ENCODE data around the gene BATF2.
"Not testable (repeated sequence)": the region's sequence is repeated elsewhere in the genome, so short reads cannot be mapped to it uniquely, and the experiment has no call there.

BATF2 gene
- 0.13 to 45.4 (median 2.0) reads per million in 18 experiments for total RNA-seq

- DNase-seq: peak; percentile 84 to 87
Observed at GRCh38 chr11:64996710-64997380, at the start of gene BATF2. BATF2 (minus strand) TSS chr11:64996971; CDS start chr11:64996914, 57 bp downstream.

- no peak for DNase-seq
Observed at GRCh38 chr11:65045728-65046127, 49.0 kb upstream of the BATF2 start.

DNA sequence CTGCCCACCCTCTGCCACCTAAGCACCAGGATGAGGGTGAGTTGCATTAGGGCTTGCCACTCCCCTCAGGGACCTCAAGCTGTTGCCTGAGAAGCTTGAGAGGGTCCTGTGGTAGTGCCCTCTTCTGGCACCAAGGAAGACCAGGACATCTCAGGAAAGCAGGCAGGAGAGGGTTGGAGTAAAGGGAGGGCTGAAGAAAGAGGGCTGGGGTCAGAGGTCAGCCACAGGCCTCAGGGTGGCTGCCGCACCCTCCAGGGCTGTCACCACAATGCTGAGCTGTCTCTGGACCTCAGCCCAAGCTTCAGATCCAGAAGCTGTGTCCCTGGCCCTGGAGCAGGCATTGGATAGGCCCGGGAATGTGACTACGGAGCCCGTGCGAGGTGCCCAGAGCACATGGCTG, 48.3 kb upstream of the BATF2 start:
- no peak for DNase-seq

GRCh38 chr11:65043881-65044501, 47.2 kb upstream of the BATF2 start:
- peak; percentile 93 to 95 for DNase-seq

DNA sequence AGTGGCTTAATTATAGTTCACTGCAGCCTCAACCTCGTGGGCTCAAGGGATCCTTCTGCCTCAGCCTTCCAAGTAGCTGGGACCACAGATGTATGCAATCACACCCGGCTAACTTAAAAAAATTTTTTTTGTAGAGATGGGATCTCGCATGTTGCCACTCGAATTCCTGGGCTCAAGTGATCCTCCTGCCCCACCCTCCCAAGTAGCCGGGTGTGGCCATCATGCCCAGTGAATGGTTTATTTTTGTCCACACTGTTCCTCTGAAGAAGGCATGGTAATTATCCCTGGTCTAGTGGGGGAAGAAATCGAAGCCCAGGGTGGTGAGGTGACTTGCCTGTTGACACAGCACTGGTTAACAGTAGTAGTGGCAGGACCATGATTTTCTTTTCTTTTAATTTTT, 46.1 kb upstream of the BATF2 start:
- DNase-seq: no peak

DNA sequence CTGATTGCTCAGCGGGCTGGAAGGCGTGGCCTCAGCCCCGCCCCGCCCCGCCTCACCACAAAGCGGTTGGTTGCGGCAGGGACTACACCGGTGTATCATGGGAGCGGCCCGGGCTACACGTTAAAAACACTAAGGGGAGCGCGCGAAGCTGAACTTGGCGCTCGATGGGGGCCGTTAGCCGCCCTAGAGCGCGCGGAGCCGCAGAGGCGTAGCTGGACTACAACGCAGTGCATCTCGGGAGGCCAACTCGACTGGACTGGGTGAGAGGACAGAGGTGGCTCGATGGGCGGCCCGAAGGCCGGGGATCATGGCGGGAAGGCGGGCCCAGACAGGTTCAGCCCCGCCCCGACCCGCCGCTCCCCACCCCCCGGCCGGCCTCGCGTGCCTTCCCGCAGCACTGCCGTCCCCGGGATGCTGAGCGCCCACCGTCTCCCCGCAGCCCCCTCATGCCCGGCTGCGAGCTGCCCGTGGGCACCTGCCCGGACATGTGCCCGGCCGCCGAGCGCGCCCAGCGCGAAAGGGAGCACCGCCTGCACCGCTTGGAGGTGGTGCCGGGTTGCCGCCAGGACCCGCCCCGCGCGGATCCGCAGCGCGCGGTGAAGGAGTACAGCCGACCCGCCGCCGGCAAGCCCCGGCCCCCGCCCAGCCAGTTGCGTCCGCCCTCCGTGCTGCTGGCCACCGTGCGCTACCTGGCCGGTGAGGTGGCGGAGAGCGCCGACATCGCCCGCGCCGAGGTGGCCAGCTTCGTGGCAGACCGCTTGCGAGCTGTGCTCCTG, 44.3 kb upstream of the BATF2 start, which contains the start of gene SAC3D1:
Gene SAC3D1 (plus strand): TSS at position 364 of the 776 bp plus-strand sequence. CDS start 83 bp downstream, at position 447.
- DNase-seq: peak; percentile 95

GRCh38 chr11:65040520-65040846, 43.7 kb upstream of the BATF2 start:
- DNase-seq: no peak

DNA sequence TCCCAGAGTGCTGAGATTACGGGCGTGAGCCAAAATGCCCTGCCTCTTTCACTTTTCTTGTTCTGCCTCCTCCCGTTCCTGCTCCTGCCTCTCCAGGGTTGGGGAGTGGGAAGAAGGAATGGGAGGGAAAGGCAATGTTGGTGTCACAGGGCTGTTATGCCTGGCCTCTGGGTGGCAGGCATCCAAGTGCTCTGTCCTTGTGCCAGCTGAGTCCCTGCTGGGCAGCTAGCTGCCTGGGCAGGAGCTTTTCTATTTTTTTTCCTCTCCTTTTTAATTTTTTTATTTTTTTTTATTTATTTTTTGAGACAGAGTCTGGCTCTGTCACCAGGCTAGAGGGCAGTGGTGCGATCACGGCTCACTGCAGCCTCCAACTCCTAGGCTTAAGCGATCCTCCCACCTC, 40.2 kb upstream of the BATF2 start:
- DNase-seq: no peak

DNA sequence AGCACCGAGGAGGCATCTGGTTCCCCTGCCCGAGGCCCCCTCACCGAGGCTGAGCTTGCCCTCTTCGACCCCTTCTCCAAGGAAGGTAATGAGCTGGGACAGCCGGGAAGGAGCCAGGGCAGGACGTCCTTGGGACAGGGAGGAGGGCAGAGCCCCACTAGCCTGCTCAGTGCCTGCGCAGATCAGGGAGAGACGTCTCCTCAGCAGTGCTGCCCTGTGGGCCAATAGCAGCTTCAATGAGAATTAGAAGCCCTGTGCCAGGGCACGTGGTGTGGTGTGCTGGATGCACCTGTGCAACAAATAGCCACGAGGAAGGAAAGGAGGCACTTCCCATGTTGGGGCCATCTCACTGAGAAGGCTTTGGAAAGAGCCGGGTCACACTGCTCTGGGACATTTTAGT, 38.8 kb upstream of the BATF2 start:
- DNase-seq: no peak

GRCh38 chr11:65034423-65034822, 37.7 kb upstream of the BATF2 start:
- DNase-seq: no peak

DNA sequence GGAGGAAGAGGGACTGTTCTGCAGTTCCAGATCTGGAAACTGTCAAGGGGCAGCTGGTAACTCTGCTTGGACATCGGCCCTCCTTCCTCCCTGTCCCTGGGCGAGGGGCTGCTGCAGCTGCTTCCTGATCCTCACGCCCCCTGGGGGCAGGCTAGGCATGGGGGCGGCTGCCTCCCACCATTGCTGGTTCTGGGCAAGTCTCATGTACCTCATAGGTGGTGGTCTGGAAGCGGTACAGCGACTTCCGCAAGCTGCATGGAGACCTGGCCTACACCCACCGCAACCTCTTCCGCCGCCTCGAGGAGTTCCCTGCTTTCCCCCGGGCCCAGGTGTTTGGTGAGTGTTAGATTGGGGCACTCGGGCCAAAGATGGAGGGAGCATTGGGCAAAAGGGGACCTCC, 35.4 kb upstream of the BATF2 start:
- DNase-seq: no peak

- DNase-seq: peak; percentile 96 to 97
Observed at GRCh38 chr11:65027213-65028067, 30.7 kb upstream of the BATF2 start, which contains the start of gene SNX15. SNX15 (plus strand) TSS chr11:65027439; CDS start chr11:65027538, 99 bp downstream.

DNA sequence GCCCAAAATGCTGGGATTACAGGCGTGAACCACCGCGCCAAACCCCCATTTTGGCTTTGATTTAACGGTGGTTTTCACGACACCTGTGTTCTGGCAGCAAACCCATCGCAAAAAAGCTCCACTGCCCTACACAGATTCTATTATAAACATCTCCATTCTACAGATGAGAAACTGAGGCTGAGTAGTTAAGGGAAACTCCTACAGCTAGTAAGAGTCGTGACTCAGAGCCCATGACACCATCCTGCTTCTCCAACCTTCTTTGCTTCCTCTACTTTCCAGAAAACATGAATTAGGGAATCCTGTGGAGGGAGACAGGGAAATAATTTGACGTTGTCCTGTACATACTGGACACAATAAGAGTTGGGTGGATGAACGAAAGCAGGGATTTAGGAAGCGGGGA, 30.0 kb upstream of the BATF2 start:
- no peak for DNase-seq

GRCh38 chr11:65023502-65023901, 26.7 kb upstream of the BATF2 start:
- DNase-seq: not testable (repeated sequence)

GRCh38 chr11:65021509-65021908, 24.7 kb upstream of the BATF2 start:
- DNase-seq: no peak

- DNase-seq: no peak
Observed at GRCh38 chr11:65021003-65021402, 24.2 kb upstream of the BATF2 start.

DNA sequence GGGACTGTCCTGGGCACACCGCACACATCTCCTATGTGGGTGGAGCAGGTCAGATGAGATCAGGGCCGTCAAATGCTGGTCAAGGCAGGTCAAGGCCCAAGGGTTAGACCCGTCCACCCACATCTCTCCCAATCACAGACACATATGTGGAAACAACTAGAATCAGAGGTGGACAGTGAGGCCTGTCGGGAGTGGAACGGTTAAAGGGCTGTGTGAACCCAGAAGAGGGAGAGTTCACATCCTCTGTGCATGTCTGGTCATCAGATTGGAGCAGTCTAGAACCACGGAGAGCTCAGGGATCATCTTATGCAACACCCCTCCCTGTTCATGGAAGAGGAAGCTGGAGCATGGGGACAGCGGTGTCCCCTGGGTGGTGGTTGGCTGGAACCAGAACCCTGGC, 23.1 kb upstream of the BATF2 start:
- peak; percentile 14 to 35 for DNase-seq

DNA sequence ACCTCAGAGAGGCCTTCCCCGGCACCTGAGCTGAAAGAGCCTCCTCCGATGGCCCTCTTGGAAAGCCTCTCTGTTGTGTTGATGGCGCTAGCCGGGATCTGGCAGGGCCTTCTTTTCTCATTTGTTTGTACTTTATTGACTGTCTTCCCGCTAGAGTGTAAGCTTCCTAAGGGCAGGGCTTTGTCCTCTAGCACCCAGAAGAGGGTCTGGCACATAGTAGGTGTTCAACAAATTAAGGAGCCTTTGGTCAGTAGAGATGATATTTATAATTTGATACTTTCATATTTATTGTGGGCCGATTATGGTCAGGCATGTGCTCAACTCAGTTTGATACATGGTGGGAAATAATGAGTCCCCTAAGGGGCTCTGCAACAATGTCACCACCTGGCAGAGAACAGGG, 21.2 kb upstream of the BATF2 start:
- DNase-seq: no peak

GRCh38 chr11:65016705-65017104, 19.9 kb upstream of the BATF2 start:
- DNase-seq: no peak

- no peak for DNase-seq
Observed at GRCh38 chr11:65014726-65015227, 18.0 kb upstream of the BATF2 start.

DNA sequence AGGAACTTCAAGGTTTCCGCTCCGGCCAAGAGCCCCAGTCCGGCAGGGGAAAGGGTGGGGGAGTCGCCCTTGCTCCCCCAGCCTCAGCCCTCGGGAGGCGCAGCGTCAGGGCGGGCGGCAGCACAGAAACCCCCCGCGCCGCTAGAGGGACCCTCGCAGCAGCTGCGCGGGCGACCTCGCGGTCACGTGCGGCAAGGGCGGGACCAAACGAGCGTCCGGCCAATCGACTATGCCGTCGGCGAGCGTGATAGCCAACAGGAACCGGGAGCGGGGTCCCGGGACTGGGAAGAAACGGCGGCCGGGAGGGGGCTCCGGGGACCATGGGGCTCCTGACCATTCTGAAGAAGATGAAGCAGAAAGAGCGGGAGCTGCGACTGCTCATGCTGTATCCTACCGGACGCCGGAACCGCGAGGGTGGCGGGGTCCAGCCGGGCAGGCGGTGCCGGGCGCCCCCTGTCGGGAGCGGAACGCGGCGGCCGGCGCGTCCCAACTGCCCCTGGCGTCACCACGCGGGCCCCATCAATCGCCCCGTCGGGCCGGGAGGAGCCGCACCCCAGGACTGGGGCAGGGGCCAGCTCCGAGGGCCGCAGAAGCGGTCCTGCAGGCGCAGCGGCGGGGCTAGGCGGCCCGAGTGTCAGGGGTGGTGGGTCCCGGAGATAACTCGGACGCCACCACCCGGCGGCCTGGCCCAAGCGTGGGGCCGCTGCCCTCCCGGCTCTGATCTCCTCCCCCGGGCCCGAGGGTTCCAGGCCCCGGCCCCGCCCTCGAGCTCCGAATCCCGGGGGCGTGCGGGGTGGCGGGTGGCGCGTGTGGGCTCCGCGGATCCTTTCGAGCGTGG, 17.3 kb upstream of the BATF2 start, which contains the start of gene ARL2:
Gene ARL2 (plus strand): TSS at position 273 of the 838 bp plus-strand sequence. CDS start 48 bp downstream, at position 321.
- DNase-seq: peak; percentile 83 to 93

All from inflammatory macrophage (primary cell).